Activated CD8-positive, alpha-beta memory T cell treated with anti-CD3 and anti-CD28 coated beads, Interleukin-2, amount 50 U/mL, for 24 hours (primary cell): Measurements from ENCODE around the gene F2RL3.
A peak's percentile ranks its signal among the peaks of the same experiment; 100 is the strongest.

Experiments used
- DNase-seq: peaks from one replicate; pipeline ENCODE4 v3.0.0-alpha.2; 2020; ENCODE audit errors: extremely low read depth

Gene F2RL3

GRCh38 chr19:16895467-16896145 lies 6.8 kb downstream of the F2RL3 start:
- no peak for DNase-seq

DNA sequence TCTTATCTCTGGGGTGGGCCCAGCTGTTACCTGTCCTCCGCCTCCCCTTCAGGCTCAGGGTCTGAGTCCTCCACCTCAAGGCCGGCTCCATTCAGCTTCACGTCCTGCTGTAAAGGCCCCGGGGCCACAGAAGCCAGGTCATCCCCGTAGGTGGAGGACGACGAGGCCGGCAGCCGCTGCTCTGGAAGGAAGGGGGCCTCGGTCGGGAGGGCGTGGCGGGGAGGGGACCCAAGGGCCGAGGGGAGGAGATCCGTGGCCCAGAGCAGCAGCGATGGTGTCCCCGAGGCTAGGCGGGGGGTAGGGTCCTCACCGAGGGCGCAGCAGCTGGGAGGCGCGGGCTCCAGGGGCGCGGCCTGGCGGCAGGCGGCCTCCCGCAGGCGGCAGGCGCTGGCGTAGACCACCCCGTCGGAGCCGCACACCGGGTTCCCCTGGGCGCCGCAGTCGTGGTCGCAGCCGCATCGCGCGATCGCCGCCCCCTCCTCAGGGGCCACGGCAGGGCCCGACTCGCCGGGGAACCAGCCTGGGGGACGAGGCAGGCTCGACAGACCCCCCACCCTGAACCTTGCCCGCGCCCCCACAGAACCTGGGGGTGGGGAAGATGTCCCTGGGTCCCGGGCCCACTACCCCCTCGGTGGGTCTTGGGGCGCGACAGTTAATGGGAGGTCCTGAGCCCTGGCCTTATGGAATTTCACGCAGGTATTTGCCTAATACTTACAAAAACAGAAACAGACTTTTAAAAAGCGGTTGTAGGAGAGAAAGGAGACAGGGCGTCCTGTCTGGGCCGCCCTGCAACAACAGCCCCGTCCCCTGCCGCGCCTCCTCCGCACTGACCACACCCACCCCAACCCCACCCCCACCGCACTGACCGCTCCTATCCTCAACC lies 7.6 kb downstream of the F2RL3 start:
- no peak for DNase-seq

DNA sequence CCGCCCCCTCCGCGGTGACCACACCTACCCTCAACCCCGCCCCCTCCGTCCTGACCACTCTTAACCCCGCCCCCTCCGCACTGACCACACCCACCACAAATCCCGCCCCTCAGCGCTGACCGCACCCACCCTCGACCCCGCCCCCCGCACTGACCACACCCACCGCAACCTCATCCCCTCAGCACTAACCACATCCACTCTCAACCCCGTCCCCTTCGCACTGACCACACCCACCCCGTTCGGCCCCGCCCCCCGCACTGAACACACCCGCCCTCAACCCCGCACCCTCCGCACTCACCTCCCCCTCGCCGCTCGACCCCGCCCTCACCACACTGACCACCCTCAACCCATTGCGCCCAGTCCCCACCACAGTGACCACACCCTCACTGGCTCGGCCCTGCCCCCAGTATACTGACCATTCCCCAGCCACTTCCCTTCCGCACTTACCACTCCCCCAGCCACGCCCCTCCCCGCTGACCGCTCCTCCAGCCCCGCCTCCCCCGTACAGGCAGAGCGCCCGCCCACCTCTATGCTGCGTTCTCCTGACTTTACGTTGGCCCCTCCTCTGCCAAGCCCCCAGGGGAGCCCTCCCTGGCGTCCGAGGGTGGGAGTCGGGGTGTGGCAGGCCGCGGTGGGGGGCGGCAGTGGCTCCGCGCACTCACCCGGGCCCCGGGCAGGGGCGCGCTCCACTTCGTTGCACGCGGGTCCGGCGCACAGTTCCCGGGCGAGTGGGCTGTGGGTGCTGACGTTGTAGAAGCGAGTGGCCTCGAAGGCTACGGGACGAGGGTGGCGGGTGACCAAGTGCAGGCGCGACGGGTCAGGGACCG lies 8.4 kb downstream of the F2RL3 start:
- DNase-seq, result peak; percentile 34

GRCh38 chr19:16897856-16898161 lies 9.0 kb downstream of the F2RL3 start:
- no peak for DNase-seq

DNA sequence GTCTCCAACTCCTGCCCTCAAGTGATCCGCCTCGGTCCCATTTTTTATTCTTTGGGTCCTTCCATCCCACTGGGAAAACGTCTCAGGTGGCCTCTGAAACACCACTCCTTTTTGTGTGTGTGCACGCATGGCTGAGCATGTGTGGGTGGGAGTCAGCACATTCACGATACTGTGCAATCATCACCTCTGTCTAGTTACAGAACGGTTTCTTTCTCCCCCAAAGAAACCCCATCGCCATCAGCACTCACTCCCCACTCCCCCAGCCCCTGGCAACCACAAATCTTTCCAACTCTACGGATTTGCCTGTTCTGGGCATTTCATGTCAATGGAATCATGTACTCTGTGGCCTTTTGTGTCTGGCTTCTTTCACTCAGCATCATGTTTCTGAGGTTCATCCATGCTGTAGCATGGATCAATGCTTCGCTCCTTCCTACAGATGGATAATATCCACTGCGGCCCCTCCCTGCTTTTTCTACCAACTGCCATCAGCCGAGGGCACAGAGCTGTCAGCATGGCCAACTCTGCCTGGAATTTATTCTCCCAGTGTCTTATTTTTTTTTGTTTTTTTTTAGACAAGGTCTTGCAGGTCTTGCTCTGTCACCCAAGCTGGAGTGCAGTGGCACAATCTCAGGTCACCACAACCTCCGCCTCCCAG lies 9.7 kb downstream of the F2RL3 start:
- DNase-seq, result no peak

DNA sequence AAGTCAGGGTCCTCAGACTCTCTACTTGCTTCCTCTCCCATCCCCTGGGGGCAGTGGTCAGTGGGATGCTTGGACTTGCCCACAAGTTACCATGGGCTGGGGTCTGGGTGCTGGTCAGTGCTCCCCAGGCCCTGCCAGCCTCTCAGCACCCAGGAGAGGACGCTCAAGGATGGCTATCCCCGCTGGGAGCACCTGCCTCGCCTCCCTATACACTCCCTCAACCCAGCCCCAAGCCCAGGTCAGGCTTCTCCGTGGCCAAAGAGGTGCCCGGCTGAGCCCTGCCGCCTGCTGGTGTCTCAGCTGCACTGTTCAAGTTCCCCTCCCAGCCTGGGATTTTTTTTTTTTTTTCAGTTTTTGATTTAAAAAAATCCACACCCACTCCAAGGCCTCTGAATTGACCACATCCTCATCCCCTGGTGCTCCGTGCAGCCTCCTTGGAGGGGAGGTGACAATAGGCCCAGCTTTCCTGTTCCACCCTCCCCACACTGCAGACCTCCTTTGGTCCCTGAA lies 10.8 kb downstream of the F2RL3 start:
- DNase-seq, result no peak

- no peak for DNase-seq
Observed at GRCh38 chr19:16901491-16902175, 12.8 kb downstream of the F2RL3 start.

DNA sequence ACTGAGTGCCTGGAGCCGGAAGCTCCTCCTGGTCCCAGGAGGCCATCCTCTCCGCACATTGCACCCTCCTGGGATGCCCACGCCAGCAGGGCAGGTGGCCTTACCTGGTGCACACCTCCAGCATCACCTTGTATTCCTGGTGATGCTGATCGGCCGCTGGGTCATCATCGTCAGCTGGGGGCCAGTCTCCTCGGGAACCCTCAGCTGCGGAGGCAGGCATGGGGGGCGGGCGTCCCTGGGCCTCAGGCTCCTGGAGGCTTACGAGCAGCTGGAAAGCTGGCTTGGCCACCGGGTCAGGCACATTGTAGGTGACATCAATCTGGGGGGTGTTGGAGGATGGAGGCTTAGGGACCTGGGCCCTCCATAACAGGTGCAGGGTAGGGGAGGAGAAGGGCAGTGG lies 13.7 kb downstream of the F2RL3 start:
- DNase-seq, result no peak

DNA sequence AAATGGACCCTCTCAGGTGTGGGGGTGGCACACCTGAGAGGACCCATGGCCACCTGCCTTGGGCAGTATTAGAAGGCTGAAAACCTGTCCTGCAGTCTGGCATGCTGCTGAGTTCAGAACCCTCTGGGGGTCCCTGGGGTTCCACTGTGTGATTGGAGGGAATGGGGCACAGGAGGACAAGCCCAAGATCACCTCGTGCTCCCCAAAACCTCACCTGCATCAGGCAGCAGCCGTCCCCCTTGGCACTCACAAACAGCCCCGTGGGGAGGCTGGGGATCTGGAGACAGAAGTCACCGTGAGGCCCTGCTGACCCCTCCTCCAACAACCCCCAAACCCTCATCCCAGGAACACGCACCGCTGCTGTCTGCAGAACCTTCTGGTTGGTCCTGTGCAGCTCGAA lies 14.5 kb downstream of the F2RL3 start:
- DNase-seq, result no peak

GRCh38 chr19:16904599-16904998 lies 15.8 kb downstream of the F2RL3 start:
- no peak for DNase-seq

DNA sequence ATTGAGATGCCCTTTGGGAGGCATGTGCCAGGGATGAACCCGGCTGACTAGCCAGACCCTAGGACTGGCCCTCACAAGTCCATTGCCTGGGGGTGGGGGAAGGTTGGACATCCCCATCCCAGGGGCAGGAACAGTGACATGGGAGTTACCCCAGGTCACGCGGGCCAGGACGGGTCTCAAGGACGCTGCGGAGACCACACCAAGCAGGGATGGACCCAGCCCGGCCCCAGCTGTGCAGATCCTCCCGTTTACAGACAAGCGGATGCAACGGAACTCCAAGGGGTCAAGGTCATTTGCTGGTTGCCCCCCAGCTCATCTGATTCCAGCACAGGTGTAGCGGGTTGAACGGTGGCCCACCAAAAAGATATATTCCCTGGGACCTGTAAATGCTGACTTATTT lies 20.0 kb downstream of the F2RL3 start:
- DNase-seq, result no peak

DNA sequence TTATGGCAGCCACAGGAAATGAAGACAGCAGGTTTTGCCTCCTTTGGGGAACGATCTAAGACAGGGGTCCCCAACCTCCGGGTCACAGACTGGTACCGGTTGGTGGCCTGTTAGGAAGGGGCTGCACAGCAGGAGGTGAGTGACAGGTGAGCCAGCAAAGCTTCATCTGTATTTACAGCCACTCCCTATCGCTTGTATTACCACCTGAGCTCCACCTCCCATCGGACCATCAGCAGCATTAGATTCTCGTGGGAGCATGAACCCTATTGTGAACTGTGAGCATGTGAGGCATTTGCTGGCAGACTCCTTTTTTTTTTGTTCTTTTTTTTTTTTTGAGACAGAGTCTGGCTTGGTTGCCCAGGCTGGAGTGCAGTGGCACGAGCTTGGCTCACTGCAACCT lies 22.2 kb downstream of the F2RL3 start:
- DNase-seq, result no peak

DNA sequence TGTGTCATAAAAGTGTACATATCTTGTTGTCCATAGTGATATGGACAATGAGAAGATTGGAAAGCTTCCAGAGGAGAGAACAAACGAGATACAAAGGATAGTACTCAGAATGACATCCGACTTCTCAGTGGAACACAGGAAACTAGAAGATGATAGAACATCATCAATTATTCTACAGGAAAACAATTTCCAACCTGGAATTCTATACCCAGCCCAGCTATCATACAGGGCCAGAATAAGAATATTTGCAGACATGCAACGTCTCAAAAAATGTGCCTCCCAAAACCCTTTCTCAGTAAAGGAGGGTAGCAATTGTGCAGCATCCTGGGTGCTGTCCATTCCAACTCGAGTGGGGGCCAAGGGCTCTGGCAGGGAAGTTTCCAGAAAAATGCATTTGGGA lies 24.0 kb downstream of the F2RL3 start:
- DNase-seq, result no peak

DNA sequence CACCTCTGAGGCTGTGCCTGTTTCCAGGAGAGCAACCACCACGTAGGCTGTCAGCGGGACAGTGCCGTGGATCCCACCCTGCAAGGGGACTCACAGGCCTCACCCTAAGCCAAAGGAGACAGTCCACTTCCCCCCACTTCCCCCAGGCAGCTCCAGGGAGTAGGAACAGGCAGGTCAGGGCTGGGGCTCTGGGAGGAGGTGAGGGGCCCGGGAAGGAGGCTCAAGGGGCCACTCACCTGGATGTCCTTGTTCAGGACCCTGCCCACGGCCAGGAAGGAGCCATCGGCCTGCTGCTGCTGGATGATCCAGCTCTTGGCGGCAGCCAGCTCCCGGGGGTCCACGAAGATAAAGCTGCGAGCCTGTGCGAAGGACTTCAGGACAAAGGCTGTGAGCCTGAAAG lies 25.6 kb downstream of the F2RL3 start:
- no peak for DNase-seq

DNA sequence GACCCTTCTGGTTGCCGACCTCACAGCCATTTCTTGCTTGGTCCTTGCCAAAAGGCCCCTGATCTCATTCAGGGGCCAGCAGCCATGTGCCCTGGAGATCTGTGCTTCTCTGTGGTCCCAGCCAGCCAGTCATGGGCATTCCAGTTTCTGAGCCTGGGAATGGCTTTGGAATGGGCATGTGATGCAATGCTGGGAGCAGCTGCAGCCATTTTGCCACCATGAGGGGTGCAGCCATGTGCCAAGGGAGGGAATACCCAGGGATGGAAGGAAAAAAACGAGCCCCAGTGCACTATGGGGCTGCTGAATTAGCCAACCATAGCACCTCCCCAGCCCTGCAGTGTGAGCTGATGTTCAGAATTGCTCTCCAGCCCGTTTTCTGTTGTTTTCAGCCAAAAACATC lies 26.3 kb downstream of the F2RL3 start:
- DNase-seq, result no peak

DNA sequence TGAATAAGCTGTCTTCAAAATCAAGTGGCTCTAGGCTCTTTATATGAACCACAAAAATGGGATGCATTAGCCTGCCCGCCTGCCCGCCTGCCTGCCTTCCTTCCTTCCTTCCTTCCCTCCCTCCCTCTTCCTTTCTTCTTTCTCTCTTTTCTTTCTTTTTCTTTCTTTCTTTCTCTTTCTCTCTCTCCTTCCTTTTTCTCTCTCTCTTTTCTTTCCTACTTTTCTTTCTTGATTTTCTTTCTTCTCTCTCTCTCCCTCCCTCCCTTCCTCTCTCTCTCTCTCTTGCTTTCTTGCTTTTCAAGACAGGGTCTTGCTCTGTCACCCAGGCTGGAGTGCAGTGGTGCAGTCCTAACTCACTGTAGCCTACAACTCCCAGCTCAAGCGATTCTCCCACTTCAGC lies 26.9 kb downstream of the F2RL3 start:
- DNase-seq, result no peak

DNA sequence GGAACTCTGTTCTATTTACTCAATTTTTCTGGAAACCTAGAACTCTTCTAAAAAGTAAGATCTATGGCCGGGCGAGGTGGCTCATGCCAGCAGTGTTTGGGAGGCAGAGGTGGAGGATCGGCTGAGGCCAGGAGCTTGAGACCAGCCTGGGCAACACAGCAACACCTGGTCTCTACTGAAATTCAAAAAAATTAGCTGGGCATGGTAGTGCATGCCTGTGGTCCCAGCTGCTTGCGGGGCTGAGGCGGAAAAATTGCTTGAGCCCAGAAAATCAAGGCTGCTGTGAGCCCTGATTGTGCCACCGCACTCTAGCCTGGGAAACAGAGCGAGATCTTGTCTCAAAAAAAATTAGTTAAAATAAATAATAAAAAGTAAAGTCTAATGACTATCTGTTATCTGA lies 28.6 kb downstream of the F2RL3 start:
- no peak for DNase-seq

GRCh38 chr19:16919496-16919895 lies 30.7 kb downstream of the F2RL3 start:
- DNase-seq, result no peak

GRCh38 chr19:16920816-16921529 lies 32.2 kb downstream of the F2RL3 start:
- no peak for DNase-seq

- DNase-seq, result no peak
Observed at GRCh38 chr19:16921766-16922591, 33.2 kb downstream of the F2RL3 start.
